GM12892 (cell line): ENCODE results near the gene GIPC2.
"Not testable (repeated sequence)": the region's sequence is repeated elsewhere in the genome, so short reads cannot be mapped to it uniquely, and the experiment has no call there.

ENCODE experiments used
- DNase-seq: peaks from one replicate; pipeline ENCODE4 v3.0.0; 2011; ENCODE audit not compliant: insufficient read length
- FAIRE-seq: peaks from 2 replicates; lab custom pipeline; 2011; peaks lifted over from hg19 to GRCh38; lab: Jason Lieb, UNC
- POLR2A ChIP-seq: IDR thresholded peaks from 2 replicates; pipeline ENCODE4 v1.6.1; 2011; ENCODE audit warnings: low read depth, low read length, control low read depth
- POLR2AphosphoS5 ChIP-seq: IDR thresholded peaks from 2 replicates; pipeline ENCODE4 v1.6.1; 2011; ENCODE audit warnings: low read depth, low read length, control low read depth
- TAF1 ChIP-seq: IDR thresholded peaks from 2 replicates; pipeline ENCODE4 v1.6.1; 2011; ENCODE audit warnings: low read depth, mild to moderate bottlenecking, control low read depth, low read length, borderline replicate concordance

GIPC2 gene

GRCh38 chr1:78055565-78056132 lies 9.9 kb downstream of the GIPC2 start:
- FAIRE-seq (no peak), DNase-seq (no peak)
- no peak for TF ChIP-seq POLR2AphosphoS5
- no peak for TF ChIP-seq TAF1
- no peak for TF ChIP-seq POLR2A

DNA sequence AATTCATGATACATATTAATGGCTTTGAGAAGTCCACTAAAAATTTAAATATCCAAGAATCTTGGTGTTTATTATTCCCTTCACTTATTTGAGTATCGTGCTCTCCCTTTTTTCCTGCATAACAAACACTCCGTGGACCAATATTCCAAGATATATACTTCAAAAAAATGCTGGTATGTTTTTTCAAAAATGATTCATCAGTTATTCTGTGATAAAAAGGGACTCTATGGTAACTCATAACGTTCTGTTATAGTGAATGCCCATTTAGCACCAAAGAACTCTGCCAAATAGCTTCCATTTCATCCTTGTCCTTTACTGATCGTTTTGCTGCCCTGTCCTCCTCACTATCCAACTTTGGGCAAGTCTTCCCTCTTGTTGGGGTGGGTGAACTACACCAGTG lies 12.9 kb downstream of the GIPC2 start:
- TF ChIP-seq POLR2A (no peak), POLR2AphosphoS5 (no peak), TAF1 (no peak)
- DNase-seq (no peak), FAIRE-seq (no peak)

GRCh38 chr1:78060857-78061563 lies 15.2 kb downstream of the GIPC2 start:
- no peak for DNase-seq
- peak; percentile 9 for FAIRE-seq
- TF ChIP-seq POLR2AphosphoS5 (no peak), TAF1 (no peak), POLR2A (no peak)

DNA sequence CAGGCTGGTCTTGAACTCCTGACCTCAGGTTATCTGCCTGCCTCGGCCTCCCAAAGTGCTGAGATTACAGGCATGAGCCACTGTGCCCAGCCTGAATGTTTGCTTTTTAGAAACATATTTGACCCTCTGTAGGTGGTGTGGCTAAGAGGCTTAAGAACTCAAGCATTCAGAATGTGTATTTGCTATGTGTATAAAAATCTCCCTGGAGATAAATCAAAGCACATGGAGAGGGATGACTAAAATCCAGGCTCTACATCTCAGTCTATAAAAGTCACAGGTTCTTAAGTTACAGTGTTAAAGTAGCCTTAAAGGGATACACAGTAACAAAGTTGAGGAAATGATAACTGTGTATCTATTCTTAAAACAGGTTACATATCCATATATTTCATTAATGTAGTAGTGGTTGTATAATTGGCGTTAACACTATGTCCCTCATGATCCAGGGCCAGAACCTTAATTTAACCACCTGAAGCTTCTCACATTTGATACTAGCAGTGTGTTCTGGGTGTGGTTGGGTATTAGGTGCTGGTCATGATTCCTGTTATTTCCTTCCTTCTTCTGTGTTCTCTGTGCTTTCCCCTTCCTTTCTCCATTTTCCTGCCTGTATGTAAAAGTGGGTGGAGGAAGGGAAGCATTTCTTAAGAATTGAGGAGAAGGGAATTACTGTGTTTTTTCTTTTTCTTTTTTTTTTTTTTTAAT lies 16.2 kb downstream of the GIPC2 start:
- no peak for FAIRE-seq
- TF ChIP-seq TAF1 (no peak), POLR2A (no peak), POLR2AphosphoS5 (no peak)
- DNase-seq: no peak

DNA sequence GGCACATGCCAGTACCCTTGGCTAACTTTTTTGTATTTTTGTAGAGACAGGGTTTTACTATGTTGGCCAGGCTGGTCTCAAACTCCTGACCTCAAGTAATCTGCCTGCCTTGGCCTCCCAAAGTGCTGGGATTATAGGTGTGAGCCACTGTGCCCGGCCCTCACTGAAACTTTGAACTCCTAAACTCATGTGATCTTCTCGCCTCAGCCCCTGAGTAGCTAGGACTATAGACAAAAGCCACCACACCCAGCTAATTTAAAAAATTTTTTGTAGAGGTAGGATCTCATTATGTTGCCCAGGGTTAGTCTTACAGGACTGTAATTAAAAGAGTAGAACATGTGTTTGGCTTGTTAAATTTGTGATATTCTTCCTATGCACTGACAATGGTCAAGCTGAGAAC lies 19.1 kb downstream of the GIPC2 start:
- not testable (repeated sequence) for FAIRE-seq, DNase-seq

DNA sequence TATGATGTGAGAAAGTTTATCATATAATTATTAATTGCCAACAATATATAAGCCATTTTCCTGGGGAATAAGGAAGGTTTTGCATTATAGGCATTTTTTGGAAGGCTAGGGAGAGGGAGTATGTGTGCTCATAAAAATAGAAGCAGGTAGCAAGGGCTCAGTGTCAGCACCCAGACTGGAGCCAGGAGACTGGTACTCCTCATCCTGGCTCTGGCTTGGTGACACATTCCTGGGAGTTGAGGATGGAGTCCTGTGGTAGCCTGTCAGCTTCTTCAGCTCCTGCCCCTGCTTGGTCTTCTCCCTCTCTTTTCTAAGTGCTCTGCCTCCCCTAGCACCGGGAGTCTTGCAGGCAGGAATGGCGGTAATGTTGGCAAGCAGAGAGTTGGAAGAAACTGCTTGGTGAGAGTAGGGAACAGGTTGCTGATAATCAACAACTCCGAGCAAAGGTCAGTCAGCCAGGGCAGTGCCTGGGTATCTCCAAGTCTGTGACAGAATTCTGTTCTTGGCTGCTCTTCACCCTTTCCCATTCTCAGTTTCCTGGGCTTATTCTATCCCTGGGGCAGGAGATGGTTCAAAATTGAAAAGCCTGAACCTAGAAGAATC lies 23.0 kb downstream of the GIPC2 start:
- FAIRE-seq (no peak), DNase-seq (no peak)
- TF ChIP-seq POLR2AphosphoS5 (no peak), POLR2A (no peak), TAF1 (no peak)

DNA sequence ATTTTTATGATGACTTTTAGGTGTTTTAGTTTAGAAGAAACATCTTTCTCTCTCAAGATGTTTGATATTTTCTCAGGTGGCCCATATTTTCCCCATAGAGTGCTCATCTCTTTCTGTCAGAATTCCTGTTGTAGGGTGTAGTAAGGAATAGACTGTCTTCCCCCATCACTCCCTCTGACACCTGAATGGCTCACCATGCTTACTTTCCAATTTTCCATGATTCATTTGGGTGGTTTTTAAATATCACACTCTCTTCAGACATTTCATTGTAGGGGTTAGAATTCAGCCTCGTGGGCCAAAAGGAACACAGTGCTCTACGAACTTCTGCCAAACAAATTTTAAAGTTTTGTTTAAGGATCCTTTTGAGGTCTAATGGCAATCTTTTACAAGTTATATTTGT lies 24.0 kb downstream of the GIPC2 start:
- no peak for DNase-seq
- TF ChIP-seq POLR2AphosphoS5 (no peak), POLR2A (no peak), TAF1 (no peak)
- FAIRE-seq: no peak

GRCh38 chr1:78070210-78070609 lies 24.4 kb downstream of the GIPC2 start:
- FAIRE-seq (no peak), DNase-seq (no peak)
- TF ChIP-seq TAF1 (no peak), POLR2AphosphoS5 (no peak), POLR2A (no peak)

DNA sequence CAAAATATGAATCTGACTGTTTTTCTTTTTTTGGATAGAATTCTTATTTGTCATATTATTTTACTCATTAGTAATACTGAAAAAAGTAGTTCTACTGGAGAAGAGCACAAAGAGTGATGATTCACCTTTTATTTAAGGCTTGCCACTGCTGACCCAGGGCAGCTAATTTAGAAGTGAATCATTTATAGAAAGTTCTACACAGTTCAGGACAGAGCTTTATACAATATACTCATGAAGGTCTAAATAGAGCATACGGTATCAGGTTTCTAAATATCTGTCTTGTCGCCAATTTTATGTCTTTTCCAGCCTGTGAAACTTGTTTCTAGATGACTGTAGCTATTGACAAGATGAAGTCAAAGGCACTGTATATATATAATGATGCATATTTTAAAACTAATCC lies 25.0 kb downstream of the GIPC2 start:
- no peak for FAIRE-seq
- no peak for DNase-seq

GRCh38 chr1:78071696-78072095 lies 25.9 kb downstream of the GIPC2 start:
- TF ChIP-seq TAF1 (no peak), POLR2AphosphoS5 (no peak), POLR2A (no peak)
- no peak for DNase-seq
- FAIRE-seq: peak; percentile 80

More for the DNA sequence above, 25.0 kb downstream of the GIPC2 start:
- TF ChIP-seq TAF1: no peak
- no peak for TF ChIP-seq POLR2AphosphoS5
- no peak for TF ChIP-seq POLR2A

DNA sequence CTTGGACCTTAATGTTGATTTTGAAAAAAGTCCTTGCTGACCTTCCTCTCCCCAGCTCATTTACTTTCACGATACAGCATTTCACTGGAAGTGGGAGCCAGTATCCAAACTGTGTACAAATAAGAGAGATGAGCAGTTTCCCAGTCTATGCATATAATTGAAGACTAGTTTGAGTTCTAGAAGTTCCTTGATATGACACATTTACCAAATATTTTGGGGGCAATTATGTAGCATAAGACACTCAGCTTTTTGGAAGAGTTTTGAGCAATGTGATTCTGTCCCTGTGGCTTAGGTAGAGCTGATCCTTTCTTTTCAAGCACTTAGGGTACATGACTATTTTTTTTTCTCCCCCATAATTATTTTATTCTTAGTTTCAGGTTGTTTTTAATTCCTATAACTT lies 26.4 kb downstream of the GIPC2 start:
- FAIRE-seq (no peak), DNase-seq (no peak)
- TF ChIP-seq POLR2A (no peak), TAF1 (no peak)
